ENCODE data around the gene SLC19A1. TPM values are rescaled to one million over a fixed set of nuclear protein-coding genes. Genes with fewer than 3 reads are reported as not detected.

The SLC19A1 gene
- total RNA-seq, 4 donors from 2014 or later = 1.8 to 9.6 (median 2.1) TPM

- in situ Hi-C loops (cut with MboI; ENCODE audit: low sequenced_read_pairs in 4 of 4) (no loop called here), intact Hi-C loops (cut with DNase I; ENCODE audit: low total_unique reads) (no loop called here)
- Histone ChIP-seq H3K4me1 (no peaks in the 10 kb centered on the region), H3K9me3 (no peaks in the 10 kb centered on the region), H3K36me3 (no peaks in the 10 kb centered on the region), H3K27ac (no peak overlapping the region), H3K27me3 (no peaks in the 10 kb centered on the region), H3K4me3 (no peak overlapping the region)
- TF ChIP-seq CTCF (IDR thresholded peaks at IDR 0.05 in 4 of 5, conservative IDR thresholded peaks at IDR 0.05 in 1 of 5) (no peak), POLR2A (IDR thresholded peaks at IDR 0.05) (no peak)
- DNase-seq = no peak
- ATAC-seq = no peak
Measured at GRCh38 chr21:45499970-45500577, 42.2 kb downstream of the SLC19A1 start.

GRCh38 chr21:45499201-45499750 is 43.0 kb downstream of the SLC19A1 start:
- no peak overlapping the region for H3K27ac ChIP-seq
- ATAC-seq = no peak
- no peak for DNase-seq
- no peaks in the 10 kb centered on the region for H3K36me3 ChIP-seq
- H3K27me3 ChIP-seq = no peaks in the 10 kb centered on the region
- intact Hi-C loops (cut with DNase I; ENCODE audit: low total_unique reads) (no loop called here), in situ Hi-C loops (cut with MboI; ENCODE audit: low sequenced_read_pairs in 4 of 4) (no loop called here)
- H3K9me3 ChIP-seq = no peaks in the 10 kb centered on the region
- H3K4me3 ChIP-seq = no peak overlapping the region
- TF ChIP-seq POLR2A (IDR thresholded peaks at IDR 0.05) (no peak), CTCF (IDR thresholded peaks at IDR 0.05 in 4 of 5, conservative IDR thresholded peaks at IDR 0.05 in 1 of 5) (no peak)
- no peaks in the 10 kb centered on the region for H3K4me1 ChIP-seq

GRCh38 chr21:45498646-45499000 is 43.6 kb downstream of the SLC19A1 start:
- no peak for TF ChIP-seq POLR2A (IDR thresholded peaks at IDR 0.05)
- TF ChIP-seq CTCF (IDR thresholded peaks at IDR 0.05 in 4 of 5, conservative IDR thresholded peaks at IDR 0.05 in 1 of 5) = no peak
- no peak for DNase-seq
- Histone ChIP-seq H3K4me3 (no peak overlapping the region), H3K27me3 (no peaks in the 10 kb centered on the region), H3K27ac (no peak overlapping the region), H3K36me3 (no peaks in the 10 kb centered on the region), H3K9me3 (no peaks in the 10 kb centered on the region), H3K4me1 (no peaks in the 10 kb centered on the region)
- intact Hi-C loops (cut with DNase I; ENCODE audit: low total_unique reads) (no loop called here), in situ Hi-C loops (cut with MboI; ENCODE audit: low sequenced_read_pairs in 4 of 4) (no loop called here)
- no peak for ATAC-seq

- DNase-seq (no peak), ATAC-seq (no peak)
- no peak overlapping the region for H3K27ac ChIP-seq
- H3K27me3 ChIP-seq = no peaks in the 10 kb centered on the region
- no peaks in the 10 kb centered on the region for H3K36me3 ChIP-seq
- H3K4me3 ChIP-seq = no peak overlapping the region
- in situ Hi-C loops (cut with MboI; ENCODE audit: low sequenced_read_pairs in 4 of 4) = no loop called here
- no peaks in the 10 kb centered on the region for H3K9me3 ChIP-seq
- no peaks in the 10 kb centered on the region for H3K4me1 ChIP-seq
- TF ChIP-seq CTCF (IDR thresholded peaks at IDR 0.05 in 4 of 5, conservative IDR thresholded peaks at IDR 0.05 in 1 of 5) (no peak), POLR2A (IDR thresholded peaks at IDR 0.05) (no peak)
- intact Hi-C loops (cut with DNase I; ENCODE audit: low total_unique reads) = no loop called here
Measured at GRCh38 chr21:45497846-45498645, 44.2 kb downstream of the SLC19A1 start.
